Small intestine (tissue), 7 donors: ENCODE data around the gene ANKLE2. TPM values are rescaled to one million over a fixed set of nuclear protein-coding genes. Genes with fewer than 3 reads are reported as not detected.

Experiments
- DNase-seq, 2 donors: peaks; one replicate each; pipeline versions ENCODE4 v3.0.0 to v3.0.0-alpha.2; 2013
- FAIRE-seq: peaks from 2 replicates; lab custom pipeline; 2012; peaks lifted over from hg19 to GRCh38; lab: Jason Lieb, UNC
- H3K27ac ChIP-seq, 3 donors: one replicate each; pipeline ENCODE4 v1.5.1; 2013; ENCODE audit warnings: low read length in 2 of 3, mild to moderate bottlenecking in 2 of 3, control low read depth in 1 of 3, inconsistent platforms in 1 of 3, low read depth in 1 of 3, moderate library complexity in 1 of 3
- H3K27me3 ChIP-seq, 3 donors: one replicate each; pipeline ENCODE4 v1.6.1; 2013; ENCODE audit warnings: low read length in 3 of 3, inconsistent platforms in 1 of 3; ENCODE audit not compliant: control insufficient read depth in 3 of 3, insufficient read depth in 3 of 3
- H3K36me3 ChIP-seq, 3 donors: one replicate each; pipeline ENCODE4 v1.6.1; 2013; ENCODE audit warnings: low read length in 3 of 3, inconsistent platforms in 1 of 3, low read depth in 1 of 3, mild to moderate bottlenecking in 1 of 3, moderate library complexity in 1 of 3; ENCODE audit not compliant: control insufficient read depth in 3 of 3, insufficient read depth in 2 of 3
- H3K4me1 ChIP-seq, 3 donors: one replicate each; pipeline ENCODE4 v1.6.1; 2013; ENCODE audit warnings: low read length in 2 of 3, inconsistent platforms in 1 of 3, low read depth in 1 of 3, mild to moderate bottlenecking in 1 of 3, moderate library complexity in 1 of 3; ENCODE audit not compliant: control insufficient read depth in 3 of 3, insufficient read depth in 2 of 3
- H3K4me3 ChIP-seq, 3 donors: one replicate each; pipeline ENCODE4 v1.5.1; 2013; ENCODE audit warnings: low read length in 3 of 3, control low read depth in 1 of 3, inconsistent platforms in 1 of 3, low read depth in 1 of 3, mild to moderate bottlenecking in 1 of 3, moderate library complexity in 1 of 3
- H3K9me3 ChIP-seq, 2 donors: one replicate each; pipeline ENCODE4 v1.6.1; 2013; ENCODE audit warnings: low read depth in 1 of 2, low read length in 1 of 2; ENCODE audit not compliant: control insufficient read depth in 2 of 2, insufficient read depth in 1 of 2
- WGBS, 3 donors: extraction: QIAGEN DNeasy Blood & Tissue Kit; methylation state at CpG; one replicate each; pipeline ENCODE4 v1.1.7; 2013; 5-methylcytosine and 5-hydroxymethylcytosine counted together
- polyA plus RNA-seq, 4 donors: library from polyadenylated mRNA; stranded (reverse) in 3 of 4; unstranded in 1 of 4; fragments of 200-250 nt in 3 of 4; fragments of 120-200 nt in 1 of 4; gene quantifications; one replicate each; pipeline versions ENCODE4 v1.2.1 to v1.2.3, GENCODE V29; 2013
- donor health status: healthy with polysubstance abuse.
- donor health status: control.
- donor health status: control.
- donor health status: Bipolar disorder and iron deficiency.
- donor health status: healthy.

ANKLE2 gene
- polyA plus RNA-seq, 4 donors, result 22.2 to 49.9 (median 39.0) TPM

GRCh38 chr12:132747896-132748295, 13.7 kb downstream of the ANKLE2 start:
- Histone ChIP-seq H3K27me3 (no peaks in the 10 kb centered on the region), H3K4me3 (no peak overlapping the region), H3K27ac (no peak overlapping the region), H3K36me3 (peaks cover 20 to 87% (median 43%) of the 10 kb centered on the region in 3 donors), H3K4me1 (no peaks in the 10 kb centered on the region), H3K9me3 (no peaks in the 10 kb centered on the region)
- DNase-seq (no peak), FAIRE-seq (no peak)
- 94 to 95% (median 95%) methylated on average over 22 of the region's 22 CpGs for WGBS, 3 donors

GRCh38 chr12:132747395-132747794, 14.2 kb downstream of the ANKLE2 start:
- H3K27me3 ChIP-seq, result no peaks in the 10 kb centered on the region
- no peaks in the 10 kb centered on the region for H3K4me1 ChIP-seq
- WGBS, 3 donors, result 94 to 96% (median 96%) methylated on average over 11 of the region's 11 CpGs
- FAIRE-seq (no peak), DNase-seq (no peak)
- no peaks in the 10 kb centered on the region for H3K9me3 ChIP-seq
- no peak overlapping the region for H3K4me3 ChIP-seq
- H3K36me3 ChIP-seq, result peaks cover 18 to 85% (median 48%) of the 10 kb centered on the region in 3 donors
- H3K27ac ChIP-seq, result no peak overlapping the region

- H3K36me3 ChIP-seq, result peaks cover 20 to 79% (median 52%) of the 10 kb centered on the region in 3 donors
- H3K27ac ChIP-seq, result no peak overlapping the region
- no peak overlapping the region for H3K4me3 ChIP-seq
- no peak for DNase-seq
- FAIRE-seq, result no peak
- no peaks in the 10 kb centered on the region for H3K27me3 ChIP-seq
- no peaks in the 10 kb centered on the region for H3K4me1 ChIP-seq
- no peaks in the 10 kb centered on the region for H3K9me3 ChIP-seq
- WGBS, 3 donors, result 92 to 94% (median 93%) methylated on average over 3 of the region's 3 CpGs
These were observed 15.0 kb downstream of the ANKLE2 start for GRCh38 chr12:132746613-132747012.

- H3K4me3 ChIP-seq, result no peak overlapping the region
These were observed 17.8 kb downstream of the ANKLE2 start for GRCh38 chr12:132743831-132744230.

GRCh38 chr12:132741620-132742019, 20.0 kb downstream of the ANKLE2 start:
- H3K27ac ChIP-seq, result no peak overlapping the region
- H3K27me3 ChIP-seq, result no peaks in the 10 kb centered on the region
- WGBS, 3 donors, result 84 to 92% (median 90%) methylated on average over 8 of the region's 8 CpGs
- peaks cover 20 to 75% (median 55%) of the 10 kb centered on the region in 3 donors for H3K36me3 ChIP-seq
- H3K4me1 ChIP-seq, result no peaks in the 10 kb centered on the region
- no peak for FAIRE-seq
- no peak for DNase-seq
- no peaks in the 10 kb centered on the region for H3K9me3 ChIP-seq
- H3K4me3 ChIP-seq, result no peak overlapping the region

More at GRCh38 chr12:132743831-132744230, 17.8 kb downstream of the ANKLE2 start:
- Histone ChIP-seq H3K4me1 (no peaks in the 10 kb centered on the region), H3K9me3 (no peaks in the 10 kb centered on the region), H3K27ac (no peak overlapping the region), H3K36me3 (peaks cover 24 to 77% (median 58%) of the 10 kb centered on the region in 3 donors), H3K27me3 (no peaks in the 10 kb centered on the region)
- FAIRE-seq, result no peak
- WGBS, 3 donors, result 90 to 95% (median 90%) methylated on average over 13 of the region's 13 CpGs
- no peak for DNase-seq

GRCh38 chr12:132740652-132741051, 21.0 kb downstream of the ANKLE2 start:
- Histone ChIP-seq H3K27ac (no peak overlapping the region), H3K9me3 (no peaks in the 10 kb centered on the region), H3K4me1 (no peaks in the 10 kb centered on the region), H3K4me3 (no peak overlapping the region), H3K27me3 (no peaks in the 10 kb centered on the region), H3K36me3 (peaks cover 22 to 80% (median 53%) of the 10 kb centered on the region in 3 donors)
- FAIRE-seq, result no peak
- WGBS, 3 donors, result 92 to 94% (median 93%) methylated on average over 11 of the region's 11 CpGs
- no peak for DNase-seq

GRCh38 chr12:132740313-132740646, 21.4 kb downstream of the ANKLE2 start:
- 89 to 93% (median 93%) methylated on average over 6 of the region's 6 CpGs for WGBS, 3 donors
- Histone ChIP-seq H3K27ac (no peak overlapping the region), H3K4me3 (no peak overlapping the region), H3K4me1 (no peaks in the 10 kb centered on the region), H3K9me3 (no peaks in the 10 kb centered on the region), H3K36me3 (peaks cover 23 to 80% (median 53%) of the 10 kb centered on the region in 3 donors), H3K27me3 (no peaks in the 10 kb centered on the region)
- DNase-seq (no peak), FAIRE-seq (no peak)

- WGBS, 3 donors, result 89 to 93% (median 90%) methylated on average over 19 of the region's 19 CpGs
- peaks cover 25 to 80% (median 51%) of the 10 kb centered on the region in 3 donors for H3K36me3 ChIP-seq
- no peaks in the 10 kb centered on the region for H3K9me3 ChIP-seq
- no peak overlapping the region for H3K4me3 ChIP-seq
- H3K27me3 ChIP-seq, result no peaks in the 10 kb centered on the region
- DNase-seq, result no peak
- no peaks in the 10 kb centered on the region for H3K4me1 ChIP-seq
- FAIRE-seq, result no peak
- H3K27ac ChIP-seq, result no peak overlapping the region
These were observed 21.9 kb downstream of the ANKLE2 start for GRCh38 chr12:132739600-132740312.
